GM12891 (cell line): Measurements from ENCODE around the gene CRAT.
"Not testable (repeated sequence)": the region's sequence is repeated elsewhere in the genome, so short reads cannot be mapped to it uniquely, and the experiment has no call there.

Experiments used
- DNase-seq: peaks from one replicate; pipeline ENCODE4 v3.0.0; 2011; ENCODE audit warnings: low spot score; ENCODE audit not compliant: insufficient read length
- FAIRE-seq: peaks from 2 replicates; lab custom pipeline; 2011; peaks lifted over from hg19 to GRCh38; lab: Jason Lieb, UNC
- PAX5 ChIP-seq: IDR thresholded peaks from 2 replicates; pipeline ENCODE4 v1.6.1; 2011; ENCODE audit warnings: low read length, moderate library complexity, mild to moderate bottlenecking; ENCODE audit not compliant: insufficient read depth, severe bottlenecking
- POLR2A ChIP-seq: IDR thresholded peaks from 2 replicates; pipeline ENCODE4 v1.6.1; 2011; ENCODE audit warnings: low read depth, low read length, control low read depth
- POLR2AphosphoS5 ChIP-seq: IDR thresholded peaks from 2 replicates; pipeline ENCODE4 v1.6.1; 2011; ENCODE audit warnings: low read depth, low read length, control low read depth
- POU2F2 ChIP-seq: IDR thresholded peaks from 2 replicates; pipeline ENCODE4 v1.6.1; 2011; ENCODE audit warnings: low read depth, mild to moderate bottlenecking, control low read depth, low read length, moderate library complexity
- SPI1 ChIP-seq: IDR thresholded peaks from 2 replicates; pipeline ENCODE4 v1.6.1; 2011; ENCODE audit warnings: low read depth, low read length, control low read depth
- TAF1 ChIP-seq: IDR thresholded peaks from 2 replicates; pipeline ENCODE4 v1.6.1; 2011; ENCODE audit warnings: low read depth, low read length, control low read depth

CRAT gene

GRCh38 chr9:129138476-129139232 is 28.1 kb upstream of the CRAT start:
- DNase-seq (no peak), FAIRE-seq (no peak)
- TF ChIP-seq PAX5 (no peak), POU2F2 (no peak), TAF1 (no peak), SPI1 (no peak), POLR2AphosphoS5 (no peak), POLR2A (no peak)

- TF ChIP-seq PAX5 (no peak), SPI1 (no peak)
- no peak for FAIRE-seq
- no peak for DNase-seq
Measured at GRCh38 chr9:129138144-129138462, 27.5 kb upstream of the CRAT start.

GRCh38 chr9:129137292-129138143 is 26.9 kb upstream of the CRAT start:
- DNase-seq (no peak), FAIRE-seq (no peak)
- TF ChIP-seq POLR2AphosphoS5, result no peak
- TF ChIP-seq POU2F2, result no peak
- TF ChIP-seq PAX5, result no peak
- TF ChIP-seq TAF1, result no peak
- no peak for TF ChIP-seq POLR2A
- no peak for TF ChIP-seq SPI1

GRCh38 chr9:129136446-129137035 is 25.9 kb upstream of the CRAT start:
- DNase-seq (no peak), FAIRE-seq (no peak)
- no peak for TF ChIP-seq PAX5
- no peak for TF ChIP-seq POLR2A
- TF ChIP-seq POLR2AphosphoS5, result no peak

- FAIRE-seq, result no peak
- TF ChIP-seq TAF1 (no peak), POLR2A (no peak), SPI1 (no peak), POLR2AphosphoS5 (no peak), PAX5 (no peak), POU2F2 (no peak)
Measured at GRCh38 chr9:129135476-129135875, 24.9 kb upstream of the CRAT start.

GRCh38 chr9:129133082-129133481 is 22.5 kb upstream of the CRAT start:
- DNase-seq (no peak), FAIRE-seq (no peak)
- no peak for TF ChIP-seq POLR2A
- TF ChIP-seq POU2F2, result no peak
- TF ChIP-seq PAX5, result no peak
- no peak for TF ChIP-seq TAF1
- no peak for TF ChIP-seq POLR2AphosphoS5
- TF ChIP-seq SPI1, result no peak

More at GRCh38 chr9:129135476-129135875, 24.9 kb upstream of the CRAT start:
- no peak for DNase-seq

- TF ChIP-seq SPI1, result no peak
- peak; percentile 54; the same call in 1 of the 2 replicates for TF ChIP-seq POU2F2
- peak; percentile 92 for FAIRE-seq
- peak; percentile 92 for DNase-seq
Measured at GRCh38 chr9:129131300-129132145, 20.9 kb upstream of the CRAT start.

GRCh38 chr9:129130791-129131190 is 20.2 kb upstream of the CRAT start:
- DNase-seq (no peak), FAIRE-seq (no peak)
- TF ChIP-seq PAX5 (no peak), POLR2A (no peak)

GRCh38 chr9:129130271-129130670 is 19.7 kb upstream of the CRAT start:
- DNase-seq, FAIRE-seq: not testable (repeated sequence)
